GM19328 (cell line): ENCODE measurements around the gene HAUS8.

Experiments
- ATAC-seq: cut with Tn5 transposase; IDR thresholded peaks from one replicate; pipeline ENCODE4 v1.9.1; 2021; ENCODE audit warnings: mild to moderate bottlenecking, moderate library complexity; ENCODE audit not compliant: unreplicated experiment

The HAUS8 gene

DNA sequence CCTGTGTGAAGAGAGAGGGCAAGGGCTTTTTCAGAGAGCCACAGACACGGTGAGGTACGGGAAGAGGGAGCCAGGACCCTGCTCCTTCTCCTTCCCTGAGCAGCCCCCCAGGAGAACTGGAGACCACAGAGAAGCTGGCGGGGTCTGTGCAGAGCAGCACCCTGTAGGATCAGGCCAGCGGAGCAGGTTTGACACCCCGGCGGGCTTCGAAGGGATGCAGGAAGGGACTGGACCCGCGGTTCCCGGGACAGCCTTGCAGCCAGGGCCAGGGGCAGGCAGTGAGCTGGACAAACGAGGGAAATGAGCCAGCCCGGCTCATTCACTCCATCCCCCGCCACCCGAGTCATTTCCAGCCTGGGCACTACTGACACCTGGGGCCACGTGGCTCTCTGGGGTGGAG lies 70.9 kb downstream of the HAUS8 start:
- ATAC-seq, result no peak

- ATAC-seq, result no peak
Measured at GRCh38 chr19:17002455-17002854, 72.8 kb downstream of the HAUS8 start.

DNA sequence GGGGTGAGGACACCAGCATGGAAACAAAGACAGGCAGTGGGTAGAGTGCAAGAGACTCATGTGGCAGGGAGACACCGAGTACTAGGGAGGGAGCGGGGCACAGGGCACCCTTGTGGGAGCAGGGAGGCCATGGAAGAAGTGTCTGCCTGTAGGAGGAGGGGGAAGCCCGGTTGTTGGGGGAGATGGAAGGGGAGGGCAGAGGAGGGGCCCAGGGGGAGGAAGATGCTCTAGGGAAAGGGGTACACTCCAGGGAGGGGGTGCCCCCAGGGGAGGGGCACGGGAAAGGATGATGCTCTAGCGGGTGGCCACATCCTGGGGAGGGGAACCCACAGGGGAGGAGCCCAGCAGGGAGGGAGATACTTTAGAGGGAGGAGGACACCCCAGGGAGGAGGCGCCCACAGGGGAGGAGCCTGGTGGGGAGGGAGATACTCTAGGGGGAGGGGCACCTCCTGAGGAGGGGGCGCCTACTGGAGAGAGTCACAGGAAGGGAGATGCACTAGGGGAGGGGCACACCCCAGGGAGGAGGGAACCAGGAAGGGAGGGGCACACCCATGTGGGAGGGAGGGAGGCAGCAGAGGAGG lies 73.6 kb downstream of the HAUS8 start:
- ATAC-seq, result no peak
